MM.1S (cell line): ENCODE data around the gene CA5B.
"Not testable (repeated sequence)": the region's sequence is repeated elsewhere in the genome, so short reads cannot be mapped to it uniquely, and the experiment has no call there.

Source experiments
- DNase-seq: peaks from one replicate; pipeline ENCODE4 v3.0.0-alpha.2; 2015
- H2AFZ ChIP-seq: fragments of 300-600 bp; sonication (generic); 2 replicates; pipeline ENCODE4 v1.6.0; 2016; ENCODE audit warnings: antibody characterized with exemption, low read length
- H3F3A ChIP-seq: fragments of 300-600 bp; sonication (generic); 2 replicates; pipeline ENCODE4 v1.6.1; 2016; ENCODE audit warnings: mild to moderate bottlenecking, antibody characterized with exemption, low read length, moderate library complexity, mixed read lengths; ENCODE audit not compliant: insufficient read depth
- H3K27ac ChIP-seq: fragments of 300-600 bp; sonication (generic); 2 replicates; pipeline ENCODE4 v1.5.1; 2016; ENCODE audit warnings: mild to moderate bottlenecking, low read length
- H3K27me3 ChIP-seq: fragments of 300-600 bp; sonication (generic); replicated peaks from 2 replicates; pipeline ENCODE4 v1.6.0; 2016; ENCODE audit warnings: low read length; ENCODE audit not compliant: insufficient read depth
- H3K36me3 ChIP-seq: fragments of 300-600 bp; sonication (generic); replicated peaks from 2 replicates; pipeline ENCODE4 v1.6.1; 2016; ENCODE audit warnings: mild to moderate bottlenecking, low read length, mixed read lengths; ENCODE audit not compliant: insufficient read depth
- H3K4me1 ChIP-seq: fragments of 300-600 bp; sonication (generic); 2 replicates; pipeline ENCODE4 v1.6.1; 2016; ENCODE audit warnings: low read length, mixed read lengths
- H3K4me2 ChIP-seq: fragments of 300-600 bp; sonication (generic); 2 replicates; pipeline ENCODE4 v1.6.0; 2016; ENCODE audit warnings: low read depth, low read length
- H3K4me3 ChIP-seq: fragments of 300-600 bp; sonication (generic); 2 replicates; pipeline ENCODE4 v1.5.1; 2016; ENCODE audit warnings: low read length, mixed read lengths
- H3K79me2 ChIP-seq: fragments of 300-600 bp; sonication (generic); 2 replicates; pipeline ENCODE4 v1.6.1; 2016; ENCODE audit warnings: mixed run types, low read length, mixed read lengths
- H3K9ac ChIP-seq: fragments of 300-600 bp; sonication (generic); 2 replicates; pipeline ENCODE4 v1.6.1; 2016; ENCODE audit warnings: low read length, mixed read lengths
- H3K9me2 ChIP-seq: fragments of 300-600 bp; sonication (generic); replicated peaks from 2 replicates; pipeline ENCODE4 v1.6.1; 2016; ENCODE audit warnings: mild to moderate bottlenecking, low read length, mixed read lengths; ENCODE audit not compliant: insufficient read depth
- H3K9me3 ChIP-seq: fragments of 300-600 bp; sonication (generic); replicated peaks from 2 replicates; pipeline ENCODE4 v1.6.1; 2016; ENCODE audit warnings: mild to moderate bottlenecking, low read length, mixed read lengths; ENCODE audit not compliant: insufficient read depth
- H4K20me1 ChIP-seq: fragments of 300-600 bp; sonication (generic); 2 replicates; pipeline ENCODE4 v1.6.1; 2016; ENCODE audit warnings: mild to moderate bottlenecking, low read length, moderate library complexity, mixed read lengths; ENCODE audit not compliant: insufficient read depth
- CTCF ChIP-seq: fragments of 300-600 bp; sonication (generic); IDR thresholded peaks from 2 replicates; pipeline ENCODE4 v1.5.1; 2016; ENCODE audit warnings: antibody characterized with exemption, low read length, mixed read lengths
- EZH2 ChIP-seq: fragments of 300-600 bp; sonication (generic); optimal IDR thresholded peaks from 2 replicates; pipeline ENCODE3; 2017; ENCODE audit warnings: low read depth, mild to moderate bottlenecking, antibody characterized with exemption, low read length, mixed read lengths
- EZH2phosphoT487 ChIP-seq: fragments of 300-600 bp; sonication (generic); IDR thresholded peaks from 2 replicates; pipeline ENCODE4 v1.6.1; 2018; ENCODE audit warnings: antibody characterized with exemption, low read length

The CA5B gene

GRCh38 chrX:15820106-15821073 lies 82.3 kb downstream of the CA5B start:
- Histone ChIP-seq H3K9me3 (no peaks in the 10 kb centered on the region), H3K9me2 (no peaks in the 10 kb centered on the region), H3K4me1 (no peaks in the 10 kb centered on the region), H3K9ac (no peak overlapping the region), H3K27me3 (no peaks in the 10 kb centered on the region), H3K79me2 (no peaks in the 10 kb centered on the region), H4K20me1 (no peaks in the 10 kb centered on the region), H3K36me3 (no peaks in the 10 kb centered on the region), H2AFZ (no peak overlapping the region), H3K4me2 (no peak overlapping the region), H3K4me3 (no peak overlapping the region), H3K27ac (no peak overlapping the region), H3F3A (no peaks in the 10 kb centered on the region)
- no peak for DNase-seq
- TF ChIP-seq EZH2phosphoT487 (no peak), EZH2 (no peak), CTCF (no peak)

- no peaks in the 10 kb centered on the region for H3K36me3 ChIP-seq
- H3F3A ChIP-seq = no peaks in the 10 kb centered on the region
- H3K27me3 ChIP-seq = no peaks in the 10 kb centered on the region
Measured at GRCh38 chrX:15822922-15823321, 84.9 kb downstream of the CA5B start.

GRCh38 chrX:15825936-15826335 lies 87.9 kb downstream of the CA5B start:
- no peak for DNase-seq
- Histone ChIP-seq H3K27me3 (no peaks in the 10 kb centered on the region), H3K4me1 (no peaks in the 10 kb centered on the region), H3K36me3 (no peaks in the 10 kb centered on the region), H3K9ac (no peak overlapping the region), H2AFZ (no peak overlapping the region), H3K79me2 (no peaks in the 10 kb centered on the region), H3K9me3 (no peaks in the 10 kb centered on the region), H3K9me2 (no peaks in the 10 kb centered on the region), H3F3A (no peaks in the 10 kb centered on the region), H3K27ac (no peak overlapping the region), H3K4me2 (no peak overlapping the region), H4K20me1 (no peaks in the 10 kb centered on the region), H3K4me3 (no peak overlapping the region)
- no peak for TF ChIP-seq EZH2

More at GRCh38 chrX:15822922-15823321, 84.9 kb downstream of the CA5B start:
- Histone ChIP-seq H3K4me1 (no peaks in the 10 kb centered on the region), H3K4me2 (no peak overlapping the region), H3K9me3 (no peaks in the 10 kb centered on the region), H3K79me2 (no peaks in the 10 kb centered on the region), H4K20me1 (no peaks in the 10 kb centered on the region), H2AFZ (no peak overlapping the region), H3K27ac (no peak overlapping the region), H3K4me3 (no peak overlapping the region), H3K9me2 (no peaks in the 10 kb centered on the region), H3K9ac (no peak overlapping the region)
- no peak for TF ChIP-seq EZH2
- no peak for TF ChIP-seq EZH2phosphoT487
- TF ChIP-seq CTCF = no peak
- no peak for DNase-seq

GRCh38 chrX:15829217-15829616 lies 91.1 kb downstream of the CA5B start:
- no peaks in the 10 kb centered on the region for H3K9me3 ChIP-seq
- no peak overlapping the region for H3K4me3 ChIP-seq
- H3F3A ChIP-seq = no peaks in the 10 kb centered on the region
- no peak overlapping the region for H2AFZ ChIP-seq
- H3K9ac ChIP-seq = no peak overlapping the region
- DNase-seq = no peak
- H3K4me2 ChIP-seq = no peak overlapping the region
- no peak for TF ChIP-seq EZH2
- no peak for TF ChIP-seq EZH2phosphoT487
- TF ChIP-seq CTCF = no peak
- no peaks in the 10 kb centered on the region for H3K4me1 ChIP-seq
- H3K9me2 ChIP-seq = no peaks in the 10 kb centered on the region
- no peaks in the 10 kb centered on the region for H3K36me3 ChIP-seq
- H4K20me1 ChIP-seq = no peaks in the 10 kb centered on the region
- no peaks in the 10 kb centered on the region for H3K27me3 ChIP-seq
- no peak overlapping the region for H3K27ac ChIP-seq
- H3K79me2 ChIP-seq = no peaks in the 10 kb centered on the region

- not testable (repeated sequence) for H3K4me2 ChIP-seq, H3F3A ChIP-seq, H3K27me3 ChIP-seq, DNase-seq, H3K9me2 ChIP-seq, H3K4me1 ChIP-seq, H3K9me3 ChIP-seq, H3K27ac ChIP-seq, H3K36me3 ChIP-seq, H3K79me2 ChIP-seq, H4K20me1 ChIP-seq, H3K4me3 ChIP-seq, H3K9ac ChIP-seq, H2AFZ ChIP-seq
Measured at GRCh38 chrX:15831347-15831746, 93.3 kb downstream of the CA5B start.
